SHP77 (cell line): ENCODE data around the gene INPP5A.
"Not testable (repeated sequence)": the region's sequence is repeated elsewhere in the genome, so short reads cannot be mapped to it uniquely, and the experiment has no call there.

Source experiments
- DNase-seq, 2 experiments: peaks; one replicate each; lab custom pipeline; 2025; lab: John Stamatoyannopoulos, UW

INPP5A gene

GRCh38 chr10:132820056-132820455 is 282.5 kb downstream of the INPP5A start:
- DNase-seq, result no peak

- not testable (repeated sequence) for DNase-seq
These were observed 288.4 kb downstream of the INPP5A start for GRCh38 chr10:132825783-132826523.

- DNase-seq, result no peak
These were observed 289.2 kb downstream of the INPP5A start for GRCh38 chr10:132826524-132827422.

GRCh38 chr10:132827423-132827789 is 289.8 kb downstream of the INPP5A start:
- no peak for DNase-seq

GRCh38 chr10:132827861-132828539 is 290.4 kb downstream of the INPP5A start:
- DNase-seq, result no peak

- no peak for DNase-seq
These were observed 291.1 kb downstream of the INPP5A start for GRCh38 chr10:132828681-132829080.

- peak; percentile 19 to 38 for DNase-seq
These were observed 291.8 kb downstream of the INPP5A start for GRCh38 chr10:132829403-132829802.

- no peak for DNase-seq
These were observed 294.8 kb downstream of the INPP5A start for GRCh38 chr10:132832186-132832969.
